ENCODE results near the gene NDUFS2.

The NDUFS2 gene

GRCh38 chr1:161172776-161173376 lies 29.3 kb upstream of the NDUFS2 start:
- no peak for DNase-seq

- no peak for DNase-seq
Measured at GRCh38 chr1:161173711-161174110, 28.5 kb upstream of the NDUFS2 start.

- no peak for DNase-seq
Measured at GRCh38 chr1:161174911-161175310, 27.3 kb upstream of the NDUFS2 start.

- no peak for DNase-seq
Measured at GRCh38 chr1:161175771-161176453, 26.3 kb upstream of the NDUFS2 start.

- DNase-seq, result no peak
Measured at GRCh38 chr1:161176468-161177111, 25.6 kb upstream of the NDUFS2 start.

- peak; percentile 64 for DNase-seq
Measured at GRCh38 chr1:161177112-161177935, 24.8 kb upstream of the NDUFS2 start, which contains the start of gene B4GALT3. Gene B4GALT3, minus strand, starts transcription at chr1:161177507. Its CDS starts 1,447 bp downstream, at chr1:161176060.

GRCh38 chr1:161177936-161178244 lies 24.3 kb upstream of the NDUFS2 start:
- DNase-seq, result peak; percentile 46

- no peak for DNase-seq
Measured at GRCh38 chr1:161179698-161180097, 22.5 kb upstream of the NDUFS2 start.

GRCh38 chr1:161180639-161181038 lies 21.5 kb upstream of the NDUFS2 start:
- DNase-seq, result peak; percentile 12

GRCh38 chr1:161182214-161182613 lies 20.0 kb upstream of the NDUFS2 start:
- DNase-seq, result no peak

- DNase-seq, result peak; percentile 96
Measured at GRCh38 chr1:161185282-161185682, 16.9 kb upstream of the NDUFS2 start.

- peak; percentile 32 for DNase-seq
Measured at GRCh38 chr1:161185732-161186311, 16.3 kb upstream of the NDUFS2 start.

GRCh38 chr1:161187311-161187710 lies 14.9 kb upstream of the NDUFS2 start:
- DNase-seq, result no peak

- DNase-seq, result no peak
Measured at GRCh38 chr1:161188381-161188780, 13.8 kb upstream of the NDUFS2 start.

GRCh38 chr1:161189036-161189435 lies 13.1 kb upstream of the NDUFS2 start:
- no peak for DNase-seq

GRCh38 chr1:161190962-161191521 lies 11.1 kb upstream of the NDUFS2 start:
- no peak for DNase-seq

GRCh38 chr1:161191971-161192370 lies 10.2 kb upstream of the NDUFS2 start:
- DNase-seq, result no peak

GRCh38 chr1:161192476-161193465 lies 9.4 kb upstream of the NDUFS2 start:
- DNase-seq, result peak; percentile 79

GRCh38 chr1:161193561-161194235 lies 8.5 kb upstream of the NDUFS2 start:
- DNase-seq, result no peak

- no peak for DNase-seq
Measured at GRCh38 chr1:161195171-161195570, 7.0 kb upstream of the NDUFS2 start.

- no peak for DNase-seq
Measured at GRCh38 chr1:161196111-161196510, 6.1 kb upstream of the NDUFS2 start.
